Adrenal gland (tissue), 12 donors: ENCODE data around the gene EPDR1. TPM values are rescaled to one million over a fixed set of nuclear protein-coding genes. Genes with fewer than 3 reads are reported as not detected.
A peak's percentile ranks its signal among the peaks of the same experiment; 100 is the strongest.

Experiments used
- DNase-seq, 7 donors: peaks; one replicate each; pipeline ENCODE4 v3.0.0-alpha.2; 2019 to 2020
- H3K27ac ChIP-seq, 5 donors: fragments of 200-600 bp; sonication (generic) in 4 of 5; 1 replicate in 3 of 5; 2 replicates in 2 of 5; pipeline versions ENCODE4 v1.5.1 to v1.8.0; 2016 to 2020; ENCODE audit warnings: mild to moderate bottlenecking in 1 of 5
- H3K27me3 ChIP-seq: fragments of 200-600 bp; 2 replicates; pipeline ENCODE4 v1.8.0; 2021
- H3K36me3 ChIP-seq, 2 donors: fragments of 200-600 bp; replicated peaks in 1 of 2; 1 replicate in 1 of 2; 2 replicates in 1 of 2; pipeline versions ENCODE4 v1.5.1 to v1.8.0; 2018 to 2022
- H3K4me1 ChIP-seq, 2 donors: fragments of 200-600 bp; replicated peaks in 1 of 2; 1 replicate in 1 of 2; 2 replicates in 1 of 2; pipeline versions ENCODE4 v1.5.1 to v1.8.0; 2018 to 2021
- H3K4me3 ChIP-seq, 4 donors: fragments of 200-600 bp; sonication (generic) in 3 of 4; one replicate each; pipeline ENCODE4 v1.5.1; 2016 to 2018
- H3K9me3 ChIP-seq, 3 donors: fragments of 200-600 bp; sonication (generic) in 1 of 3; replicated peaks in 1 of 3; 1 replicate in 2 of 3; 2 replicates in 1 of 3; pipeline versions ENCODE4 v1.5.1 to v1.8.0; 2016 to 2021
- POLR2A ChIP-seq, 2 donors: fragments of 450-650 bp; IDR thresholded peaks; one replicate each; pipeline ENCODE4 v1.6.1; 2017; ENCODE audit warnings: antibody characterized with exemption in 2 of 2, mild to moderate bottlenecking in 2 of 2, moderate library complexity in 1 of 2
- WGBS, 4 donors: extraction: QIAGEN DNeasy Blood & Tissue Kit in 2 of 4; methylation state at CpG; one replicate each; pipeline versions ENCODE4 v1.1.5 to v1.1.7; 2013 to 2017; 5-methylcytosine and 5-hydroxymethylcytosine counted together
- intact Hi-C, 2 donors: fragments of 100-400 bp; cut with DNase I; formaldehyde crosslinking; loops; one replicate each; pipeline versions ENCODE4 v1.14.1 to v1.15.0; 2022 to 2023
- polyA plus RNA-seq, 3 donors: library from polyadenylated mRNA; stranded (reverse); fragments of 200-250 nt in 2 of 3; fragments of 350-450 nt in 1 of 3; fragmentation: Illumina TruSeq in 1 of 3; extraction: RNeasy Lipid Tissue Mini Kit (QIAGEN cat#74804) in 1 of 3; gene quantifications; one replicate each; pipeline ENCODE4 v1.2.3, GENCODE V29; 2013 to 2014
- total RNA-seq, 9 donors: library from RNA; depleted of rRNA in 4 of 9; stranded (reverse); fragments of >200 nt in 4 of 9; fragments of 120-200 nt in 1 of 9; fragmentation: NEBNext Ultra II Directional in 1 of 9; extraction: Animal tissue kit (Norgen Biotek cat#: 25700) in 1 of 9; gene quantifications; one replicate each; pipeline versions ENCODE4 v1.1.0 to v1.2.4, GENCODE V29; 2013 to 2023
- TF ChIP-seq, protein P1 (sequence below), 6 experiments: fragments of 450-650 bp in 4 of 6; fragments of 200-600 bp in 2 of 6; sonication (generic) in 1 of 6; IDR thresholded peaks; 1 replicate in 5 of 6; 2 replicates in 1 of 6; pipeline versions ENCODE4 v1.5.1 to v1.8.0; 2016 to 2021; ENCODE audit warnings: antibody characterized with exemption in 6 of 6, mild to moderate bottlenecking in 2 of 6, moderate library complexity in 1 of 6
- donor health status: healthy with polysubstance abuse.
- donor health status: Bipolar disorder and iron deficiency.
- donor health status: DM: yes; HTN: yes; CAD: no.
- donor health status: DM: no; HTN: no; CAD: no.
- donor health status: DM: no; HTN: no; CAD: no.
- donor health status: DM: yes; HTN: yes; CAD: no.

The EPDR1 gene
- total and polyA plus RNA-seq, 12 donors = 4.8 to 210 (median 69.8) TPM

- Histone ChIP-seq H3K27me3 (no peaks in the 10 kb centered on the region), H3K4me3 (no peak overlapping the region), H3K36me3 (no peaks in the 10 kb centered on the region), H3K27ac (no peak overlapping the region), H3K9me3 (no peaks in the 10 kb centered on the region), H3K4me1 (no peaks in the 10 kb centered on the region)
- intact Hi-C loops = no loop called here
- TF ChIP-seq POLR2A (IDR thresholded peaks at IDR 0.05) = no peak
- TF ChIP-seq, protein P1, sequence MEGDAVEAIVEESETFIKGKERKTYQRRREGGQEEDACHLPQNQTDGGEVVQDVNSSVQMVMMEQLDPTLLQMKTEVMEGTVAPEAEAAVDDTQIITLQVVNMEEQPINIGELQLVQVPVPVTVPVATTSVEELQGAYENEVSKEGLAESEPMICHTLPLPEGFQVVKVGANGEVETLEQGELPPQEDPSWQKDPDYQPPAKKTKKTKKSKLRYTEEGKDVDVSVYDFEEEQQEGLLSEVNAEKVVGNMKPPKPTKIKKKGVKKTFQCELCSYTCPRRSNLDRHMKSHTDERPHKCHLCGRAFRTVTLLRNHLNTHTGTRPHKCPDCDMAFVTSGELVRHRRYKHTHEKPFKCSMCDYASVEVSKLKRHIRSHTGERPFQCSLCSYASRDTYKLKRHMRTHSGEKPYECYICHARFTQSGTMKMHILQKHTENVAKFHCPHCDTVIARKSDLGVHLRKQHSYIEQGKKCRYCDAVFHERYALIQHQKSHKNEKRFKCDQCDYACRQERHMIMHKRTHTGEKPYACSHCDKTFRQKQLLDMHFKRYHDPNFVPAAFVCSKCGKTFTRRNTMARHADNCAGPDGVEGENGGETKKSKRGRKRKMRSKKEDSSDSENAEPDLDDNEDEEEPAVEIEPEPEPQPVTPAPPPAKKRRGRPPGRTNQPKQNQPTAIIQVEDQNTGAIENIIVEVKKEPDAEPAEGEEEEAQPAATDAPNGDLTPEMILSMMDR (IDR thresholded peaks at IDR 0.05) = no peak
- WGBS, 4 donors = 80 to 96% (median 87%) methylated on average over 4 of the region's 4 CpGs
- no peak for DNase-seq
These were observed 54.3 kb downstream of the EPDR1 start for GRCh38 chr7:37974711-37975110.

GRCh38 chr7:37977243-37977642, 56.8 kb downstream of the EPDR1 start:
- H3K27ac ChIP-seq = no peak overlapping the region
- intact Hi-C loops = no loop called here
- H3K4me3 ChIP-seq = no peak overlapping the region
- H3K4me1 ChIP-seq = no peaks in the 10 kb centered on the region
- no peaks in the 10 kb centered on the region for H3K36me3 ChIP-seq
- no peak for DNase-seq
- TF ChIP-seq, protein P1 (IDR thresholded peaks at IDR 0.05) = no peak
- no peak for TF ChIP-seq POLR2A (IDR thresholded peaks at IDR 0.05)
- H3K27me3 ChIP-seq = no peaks in the 10 kb centered on the region
- no peaks in the 10 kb centered on the region for H3K9me3 ChIP-seq
- WGBS, 4 donors = 71 to 79% (median 75%) methylated on average over 2 of the region's 2 CpGs

DNA sequence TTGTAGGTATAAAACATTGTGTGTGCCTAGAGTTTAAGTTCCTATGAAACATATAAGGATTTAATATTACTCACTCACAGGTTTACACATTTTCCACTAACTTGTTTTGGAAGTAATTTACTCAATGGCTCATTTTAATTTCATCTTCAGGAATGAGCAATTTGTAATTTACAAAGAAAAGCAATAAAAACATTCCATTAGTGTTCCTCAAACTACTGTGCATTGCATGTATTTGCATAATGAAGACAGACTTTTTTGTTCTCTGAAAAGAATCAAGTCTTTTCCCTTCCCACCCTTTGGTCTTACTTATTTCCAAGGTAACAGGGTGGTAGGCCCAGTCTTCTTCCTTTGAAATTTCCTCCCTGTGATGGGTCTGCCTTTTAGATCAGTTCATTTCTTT, 61.2 kb downstream of the EPDR1 start:
- no peaks in the 10 kb centered on the region for H3K4me1 ChIP-seq
- H3K36me3 ChIP-seq = no peaks in the 10 kb centered on the region
- no peaks in the 10 kb centered on the region for H3K9me3 ChIP-seq
- H3K27ac ChIP-seq = no peak overlapping the region
- intact Hi-C loops = no loop called here
- TF ChIP-seq, protein P1 (IDR thresholded peaks at IDR 0.05) = no peak
- TF ChIP-seq POLR2A (IDR thresholded peaks at IDR 0.05) = no peak
- DNase-seq = no peak
- H3K27me3 ChIP-seq = no peaks in the 10 kb centered on the region
- no peak overlapping the region for H3K4me3 ChIP-seq

- 55 to 72% (median 66%) methylated on average over 3 of the region's 3 CpGs for WGBS, 4 donors
- intact Hi-C loops = no loop called here
- Histone ChIP-seq H3K4me3 (no peak overlapping the region), H3K9me3 (no peaks in the 10 kb centered on the region), H3K36me3 (no peaks in the 10 kb centered on the region), H3K27ac (peak overlapping the region in 1 of 5 donors; percentile 15), H3K27me3 (no peaks in the 10 kb centered on the region), H3K4me1 (peaks cover 0 to 5% of the 10 kb centered on the region in 2 donors)
- DNase-seq = peak in 3 of 7 donors; percentile 17 to 35 (median 23)
- TF ChIP-seq, protein P1 (IDR thresholded peaks at IDR 0.05) = no peak
- TF ChIP-seq POLR2A (IDR thresholded peaks at IDR 0.05) = no peak
These were observed 62.0 kb downstream of the EPDR1 start for GRCh38 chr7:37982423-37982822.
